Right renal pelvis (tissue), 4 donors: ENCODE data around the gene EXOC4. TPM values are rescaled to one million over a fixed set of nuclear protein-coding genes. Genes with fewer than 3 reads are reported as not detected.
"Not testable (repeated sequence)": the region's sequence is repeated elsewhere in the genome, so short reads cannot be mapped to it uniquely, and the experiment has no call there.

Source experiments
- DNase-seq, 4 donors: peaks; one replicate each; pipeline ENCODE4 v3.0.0-alpha.2; 2013; ENCODE audit warnings: low read depth in 4 of 4, low spot score in 3 of 4, missing footprints in 1 of 4
- polyA plus RNA-seq, 4 donors: library from polyadenylated mRNA; unstranded; fragments of 120-200 nt; gene quantifications; one replicate each; pipeline ENCODE4 v1.2.1, GENCODE V29; 2013; ENCODE audit not compliant: insufficient read length in 4 of 4

The EXOC4 gene
- polyA plus RNA-seq, 4 donors: 66.9 to 71.9 (median 69.9) TPM

DNA sequence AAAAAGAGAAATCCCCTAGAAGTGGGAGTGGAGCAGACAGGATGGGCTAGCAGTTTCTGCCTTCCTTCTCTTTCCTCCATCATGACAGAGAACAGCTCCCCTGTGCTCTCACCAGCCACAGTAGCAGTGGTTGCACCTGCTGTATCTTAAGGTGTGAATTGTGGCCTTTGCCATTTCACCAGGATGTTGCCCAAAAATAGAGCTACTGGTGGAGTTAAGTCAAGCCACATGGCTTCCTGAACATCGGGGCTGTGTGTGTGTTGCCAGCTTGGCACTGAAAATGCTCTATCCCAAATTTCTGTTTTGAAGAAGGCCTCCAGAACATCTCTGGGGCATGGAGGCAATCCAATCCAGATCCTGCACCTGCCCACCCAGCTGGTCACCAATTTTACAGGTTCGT is 348.7 kb downstream of the EXOC4 start:
- DNase-seq: no peak

DNA sequence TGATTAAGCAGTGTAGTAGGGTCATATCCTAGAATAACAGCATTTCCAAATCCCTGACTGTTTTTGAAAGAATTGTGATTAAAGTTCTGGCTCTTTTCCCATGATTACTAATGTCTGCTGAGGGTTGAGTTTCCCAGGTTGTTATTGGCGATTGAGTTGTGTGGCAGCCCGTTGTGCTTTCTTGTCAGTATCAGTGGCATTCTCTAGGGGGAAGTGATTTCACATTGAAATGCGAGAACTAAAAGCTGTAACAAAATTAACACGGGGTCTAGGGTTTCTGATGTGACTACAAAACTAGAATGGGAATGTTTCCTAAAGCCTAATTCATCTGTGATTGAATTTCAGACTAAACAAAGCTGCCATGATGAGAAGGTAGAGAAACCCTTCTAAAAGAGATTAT is 349.4 kb downstream of the EXOC4 start:
- DNase-seq: peak in 1 of 4 donors; percentile 16

DNA sequence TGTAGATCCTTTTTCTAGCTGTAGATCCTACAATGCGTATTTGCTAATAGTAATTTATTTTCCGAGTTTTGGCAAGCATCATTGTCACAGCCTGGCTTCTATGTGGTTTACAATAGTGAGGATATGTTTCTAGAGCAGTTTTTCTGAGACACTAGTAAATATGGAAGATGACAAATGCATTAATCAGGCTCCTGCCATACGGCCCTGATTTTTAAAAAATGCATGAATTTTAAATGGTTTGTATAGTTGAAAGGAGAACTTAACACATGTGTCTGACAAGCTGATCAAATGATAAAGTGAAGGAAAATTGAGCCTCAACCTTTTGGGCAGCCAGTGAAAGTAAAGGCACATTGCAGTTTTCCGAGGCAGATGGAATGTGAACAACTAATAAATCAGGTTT is 354.1 kb downstream of the EXOC4 start:
- DNase-seq: no peak

DNA sequence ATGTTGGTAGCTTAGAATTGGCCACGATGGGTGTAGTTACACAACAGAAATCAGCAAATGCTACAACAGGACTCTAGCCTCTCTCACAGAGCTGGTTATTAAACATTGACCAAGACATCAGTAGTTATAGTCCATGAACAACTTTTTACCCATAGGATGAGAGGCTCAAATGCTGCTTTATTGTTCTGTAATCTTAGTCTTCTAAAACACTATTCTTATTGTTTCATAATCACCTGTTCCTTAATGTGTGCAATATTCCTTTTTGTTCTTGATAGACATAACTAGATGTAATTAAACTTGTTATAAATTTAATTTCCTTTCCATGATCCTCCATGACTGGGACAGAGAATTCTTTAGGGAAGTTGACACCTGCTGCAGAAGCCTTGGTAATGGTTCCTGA is 356.9 kb downstream of the EXOC4 start:
- no peak for DNase-seq

DNA sequence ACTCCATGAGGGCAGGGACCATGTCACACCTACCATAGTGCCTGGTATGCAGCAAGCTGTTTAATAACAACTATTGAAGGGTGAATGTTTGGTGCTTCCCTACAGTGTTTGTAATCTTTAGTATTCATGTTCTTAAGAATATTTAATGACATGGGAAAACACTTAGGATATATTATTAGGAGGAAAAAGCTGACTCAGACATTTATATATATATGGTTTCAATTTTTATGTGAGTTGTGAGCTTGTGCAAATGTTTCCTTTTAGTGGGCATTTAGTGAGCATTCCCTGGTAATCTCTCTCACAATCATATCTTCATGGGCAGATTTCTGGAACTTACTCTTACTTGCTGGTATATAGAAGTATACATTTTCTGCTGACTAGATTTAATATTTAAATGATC is 359.1 kb downstream of the EXOC4 start:
- no peak for DNase-seq

DNA sequence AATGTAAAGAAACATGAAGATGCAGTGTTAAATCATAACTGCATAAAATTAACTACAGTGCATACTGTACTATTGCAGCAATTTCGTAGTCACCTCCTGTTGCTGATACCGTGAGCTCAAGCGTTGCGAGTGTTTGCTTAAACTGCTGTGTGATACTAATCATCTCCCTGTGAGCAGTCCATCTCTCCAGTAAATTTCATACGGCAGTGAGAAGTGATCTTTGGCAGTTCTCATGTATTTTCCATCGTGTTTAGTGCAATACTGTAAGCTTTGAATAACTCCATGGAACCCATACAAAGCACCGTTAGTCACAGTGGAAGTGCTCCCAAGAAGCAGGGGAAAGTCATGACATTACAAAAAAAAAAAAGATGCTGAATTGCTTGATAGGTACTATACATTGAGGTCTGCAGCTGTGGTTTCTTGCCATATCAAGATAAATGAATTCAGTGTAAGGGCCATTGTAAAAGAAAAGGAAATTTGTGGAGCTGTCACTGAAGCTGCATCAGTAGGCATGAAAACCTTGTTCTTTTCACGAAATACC is 360.4 kb downstream of the EXOC4 start:
- DNase-seq: no peak

DNA sequence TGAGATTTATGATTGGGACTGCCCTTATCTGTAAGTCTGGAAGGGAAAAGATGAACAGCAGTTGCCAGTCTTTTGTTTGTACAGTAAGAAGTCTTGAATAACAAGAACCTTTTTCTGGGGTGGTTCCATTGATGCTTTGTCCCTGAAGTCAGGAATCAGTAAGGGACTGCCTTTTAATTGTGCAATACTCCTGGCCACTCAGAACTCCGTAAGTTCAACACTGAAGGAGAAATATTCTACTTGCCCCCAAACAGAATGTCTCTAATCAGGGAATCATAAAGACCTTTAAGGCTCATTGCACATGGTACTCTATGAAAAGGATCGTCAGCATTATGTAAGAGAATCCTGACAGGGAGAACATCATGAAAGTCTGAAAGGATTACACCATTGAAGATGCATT is 361.4 kb downstream of the EXOC4 start:
- DNase-seq: no peak

DNA sequence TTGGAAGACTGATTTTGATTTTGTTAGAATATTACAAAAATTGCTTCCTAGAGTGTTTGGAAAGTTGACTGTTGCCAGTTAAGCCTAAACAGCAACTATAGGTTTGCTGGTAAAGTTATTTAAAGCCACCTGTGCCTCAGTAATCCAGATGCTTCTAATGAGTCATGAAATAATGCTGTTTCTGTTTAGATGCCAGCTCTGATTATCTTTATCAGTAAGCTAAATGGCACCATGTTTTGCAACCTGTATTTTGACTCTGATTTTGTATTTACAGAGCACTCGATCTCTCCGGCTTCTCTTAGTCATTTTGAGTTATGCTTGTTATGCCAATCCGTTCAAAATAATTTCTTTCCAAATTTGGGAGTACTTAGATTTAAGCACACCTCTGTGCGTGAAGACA is 366.1 kb downstream of the EXOC4 start:
- DNase-seq: no peak

DNA sequence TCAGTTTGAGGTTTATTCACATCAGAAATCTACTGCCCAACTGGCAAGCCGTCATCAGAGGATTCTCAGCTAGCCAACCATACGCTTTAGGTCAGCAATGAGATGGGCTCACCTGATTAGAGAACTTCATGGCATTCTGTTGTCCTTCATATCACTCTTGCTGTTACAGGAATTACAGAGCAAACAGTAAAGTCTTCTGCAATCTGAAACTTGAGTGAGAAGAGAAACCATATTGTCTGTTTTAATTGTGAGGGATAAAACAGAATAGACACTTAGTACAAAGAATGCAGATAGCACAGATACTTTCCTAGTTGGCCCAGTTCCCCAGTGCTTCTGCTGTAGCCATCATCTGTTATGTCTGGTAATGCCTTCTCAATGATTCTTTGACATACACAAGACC is 366.6 kb downstream of the EXOC4 start:
- no peak for DNase-seq

DNA sequence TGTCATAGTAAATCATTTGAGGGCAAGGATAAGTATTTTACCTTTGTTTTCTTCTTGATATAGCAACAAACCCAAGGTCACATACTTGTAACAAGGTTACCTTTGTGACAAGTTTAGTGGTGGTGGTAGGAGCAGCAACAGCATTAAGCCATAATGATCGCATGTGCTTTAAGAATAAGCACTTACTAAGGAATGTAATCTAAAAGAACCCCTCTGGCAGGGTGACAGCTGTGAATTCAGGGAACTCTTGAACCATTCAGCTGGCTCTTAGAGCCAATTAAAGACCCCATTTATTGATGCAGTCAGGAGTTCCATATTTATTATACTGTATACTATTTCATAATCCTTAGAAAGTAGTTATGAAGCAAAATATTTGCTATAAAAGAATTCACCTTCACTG is 370.8 kb downstream of the EXOC4 start:
- no peak for DNase-seq

DNA sequence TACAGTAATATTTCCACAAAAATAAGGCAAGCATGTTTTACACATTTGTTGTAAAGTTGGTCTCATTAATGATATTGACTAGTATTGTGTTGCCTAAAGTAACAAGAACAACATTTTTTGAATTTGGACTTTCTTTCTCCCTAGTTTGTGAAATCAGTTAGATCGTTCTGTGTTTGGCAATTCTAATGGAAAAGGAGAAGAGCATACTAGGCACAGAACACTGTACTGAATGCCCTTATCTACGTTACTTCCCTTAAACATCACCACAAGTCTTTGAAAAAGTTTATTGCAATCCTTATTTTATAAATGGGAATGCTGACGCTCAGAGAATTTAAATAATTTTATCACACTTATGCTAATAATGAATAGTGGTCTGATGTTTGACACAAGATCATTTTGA is 372.2 kb downstream of the EXOC4 start:
- no peak for DNase-seq

DNA sequence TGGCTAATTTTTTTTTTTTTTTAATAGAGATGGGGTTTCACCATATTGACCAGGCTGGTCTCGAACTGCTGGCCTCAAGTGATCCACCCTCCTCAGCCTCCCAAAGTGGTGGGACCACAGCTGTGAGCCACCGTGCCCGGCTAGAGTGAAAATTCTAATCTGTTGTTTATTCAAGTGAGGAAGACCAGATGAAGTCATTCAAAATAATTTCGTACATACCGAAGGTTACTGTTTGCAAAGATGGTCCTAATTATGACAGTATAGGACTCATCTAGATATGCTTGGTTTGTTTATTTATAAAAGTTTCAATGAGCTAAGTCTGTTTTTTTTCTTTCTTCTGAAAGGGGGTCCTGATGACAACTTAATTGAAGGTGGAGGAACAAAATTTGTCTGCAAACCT is 376.8 kb downstream of the EXOC4 start:
- DNase-seq: no peak

DNA sequence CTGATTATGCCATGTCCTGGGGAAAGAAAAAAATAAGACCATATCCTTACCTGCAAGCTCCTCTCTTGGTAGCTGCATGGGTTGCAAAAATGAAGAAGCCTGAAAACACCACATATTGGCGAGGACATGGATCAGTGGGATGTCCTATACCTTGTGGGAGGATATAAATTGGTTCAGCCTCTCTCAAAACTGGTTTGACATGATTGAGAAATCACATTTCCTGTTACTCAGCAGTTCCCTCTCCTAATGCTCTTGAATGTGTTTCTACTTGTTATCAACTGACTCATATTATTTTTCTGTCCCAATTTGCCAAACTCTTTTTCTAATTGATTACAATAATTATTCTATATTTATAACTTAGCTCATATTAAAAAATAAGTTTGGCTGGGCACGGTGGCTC is 380.2 kb downstream of the EXOC4 start:
- no peak for DNase-seq

DNA sequence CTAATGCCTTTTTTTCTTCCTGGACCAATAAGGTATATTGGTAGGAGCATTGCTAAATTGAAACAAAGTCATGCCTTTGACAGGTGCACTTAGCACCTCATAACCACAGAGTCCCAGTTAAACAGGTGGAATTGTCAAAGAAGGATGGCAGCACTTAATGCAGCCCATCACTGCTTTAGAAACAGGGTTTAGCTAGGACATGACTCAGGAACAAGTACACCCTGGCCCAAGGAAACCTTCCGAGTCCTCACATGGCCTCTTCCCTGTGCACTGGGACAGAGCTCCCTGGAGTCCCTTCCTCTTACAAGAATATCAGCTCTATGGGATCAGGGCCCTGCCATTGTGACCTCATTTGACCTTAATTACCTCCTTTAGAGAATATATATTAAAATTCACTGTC is 382.7 kb downstream of the EXOC4 start:
- DNase-seq: no peak

DNA sequence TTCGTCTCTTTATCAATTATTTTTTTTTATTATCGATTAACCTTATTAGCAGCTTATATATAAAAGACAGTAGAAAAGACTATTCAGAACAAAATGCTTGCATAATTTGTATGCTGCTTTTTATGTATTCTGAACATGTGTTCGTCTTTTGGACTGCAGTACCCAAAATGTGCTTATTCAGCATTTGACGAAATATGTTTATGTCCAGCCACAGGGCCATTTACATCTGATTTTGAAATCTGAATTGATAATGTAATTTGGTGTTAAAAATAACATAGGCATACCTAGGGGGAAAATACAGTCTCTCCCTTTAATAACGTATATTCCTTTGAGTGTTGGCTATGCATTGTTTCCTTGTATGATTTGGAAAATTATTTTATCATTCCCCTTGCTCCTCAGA is 386.0 kb downstream of the EXOC4 start:
- no peak for DNase-seq

DNA sequence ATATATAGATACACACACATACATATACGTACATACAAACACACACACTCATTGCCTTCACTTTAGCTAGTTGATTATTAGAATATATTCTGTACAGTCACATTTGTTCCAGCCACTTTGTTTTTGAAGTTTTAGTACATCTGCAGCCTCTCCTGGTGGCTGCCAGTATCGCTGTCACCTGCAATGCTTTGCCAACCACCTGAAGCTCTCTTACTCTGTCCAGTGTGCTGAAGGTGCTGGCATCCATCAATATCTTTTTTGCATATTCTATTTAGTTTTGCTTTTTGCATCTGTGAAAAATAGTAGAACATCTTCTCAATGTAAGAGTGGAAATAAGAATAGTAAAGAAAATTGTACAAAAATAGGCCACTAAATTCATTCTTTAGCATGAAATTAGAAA is 388.6 kb downstream of the EXOC4 start:
- no peak for DNase-seq

DNA sequence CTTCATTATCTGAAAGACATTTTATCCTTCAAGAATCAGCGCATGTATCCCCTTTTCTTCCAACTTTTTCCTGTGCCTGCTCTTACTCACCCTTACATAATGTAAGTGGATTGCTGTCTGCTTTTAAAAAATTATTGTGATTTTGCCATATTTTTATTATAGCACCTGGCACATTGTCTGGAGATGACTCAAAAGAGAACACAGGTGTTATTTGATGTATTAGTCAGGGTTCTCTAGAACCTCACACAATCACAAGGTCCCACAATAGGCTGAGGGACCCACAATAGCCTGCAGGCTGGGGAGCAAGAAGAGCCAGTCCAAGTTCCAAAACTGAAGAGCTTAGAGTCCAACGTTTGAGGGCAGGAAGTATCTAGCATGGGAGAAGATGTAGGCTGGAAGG is 390.0 kb downstream of the EXOC4 start:
- no peak for DNase-seq

DNA sequence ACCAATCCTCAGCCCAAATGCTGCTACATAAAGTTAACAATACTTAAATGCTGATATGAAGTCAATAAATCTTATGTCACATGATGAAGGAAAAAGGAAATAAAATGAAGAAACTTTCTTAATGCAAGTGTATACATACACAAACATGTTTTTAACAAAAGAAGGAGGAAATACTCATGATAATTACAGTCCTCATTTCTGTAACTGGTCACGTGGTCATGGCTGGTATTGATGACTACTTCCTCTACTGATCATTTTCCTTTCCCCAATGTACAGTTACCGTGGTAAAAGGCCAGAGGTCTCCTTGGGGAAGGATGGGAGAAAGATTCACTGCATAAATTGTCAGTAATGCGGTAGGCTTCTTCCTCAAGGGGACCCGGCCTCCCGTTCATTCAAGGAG is 390.8 kb downstream of the EXOC4 start:
- DNase-seq: not testable (repeated sequence)

DNA sequence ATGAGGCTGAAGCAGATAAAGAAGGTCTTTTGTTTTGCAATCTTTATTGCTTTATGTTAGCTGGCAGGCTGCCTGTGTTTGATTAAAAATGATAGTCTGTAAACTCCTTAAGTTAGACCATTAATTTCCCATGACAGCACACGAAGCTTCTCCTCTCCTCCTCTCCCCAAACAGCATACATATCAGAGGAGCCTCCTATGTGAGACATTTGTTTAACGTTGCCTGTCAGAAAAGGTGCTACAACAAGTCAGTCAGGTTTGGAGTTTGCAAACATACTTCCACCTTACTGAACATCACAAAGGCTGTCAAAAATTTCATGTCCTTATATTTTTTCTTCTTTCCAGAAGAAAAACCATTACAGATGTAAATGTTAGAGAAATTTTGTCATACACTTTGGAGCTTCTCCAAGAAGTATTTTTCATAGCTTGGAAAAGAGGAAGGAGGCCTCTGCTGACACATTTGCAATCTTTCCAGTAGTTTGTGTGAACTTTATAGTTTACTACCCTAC is 393.1 kb downstream of the EXOC4 start:
- no peak for DNase-seq

DNA sequence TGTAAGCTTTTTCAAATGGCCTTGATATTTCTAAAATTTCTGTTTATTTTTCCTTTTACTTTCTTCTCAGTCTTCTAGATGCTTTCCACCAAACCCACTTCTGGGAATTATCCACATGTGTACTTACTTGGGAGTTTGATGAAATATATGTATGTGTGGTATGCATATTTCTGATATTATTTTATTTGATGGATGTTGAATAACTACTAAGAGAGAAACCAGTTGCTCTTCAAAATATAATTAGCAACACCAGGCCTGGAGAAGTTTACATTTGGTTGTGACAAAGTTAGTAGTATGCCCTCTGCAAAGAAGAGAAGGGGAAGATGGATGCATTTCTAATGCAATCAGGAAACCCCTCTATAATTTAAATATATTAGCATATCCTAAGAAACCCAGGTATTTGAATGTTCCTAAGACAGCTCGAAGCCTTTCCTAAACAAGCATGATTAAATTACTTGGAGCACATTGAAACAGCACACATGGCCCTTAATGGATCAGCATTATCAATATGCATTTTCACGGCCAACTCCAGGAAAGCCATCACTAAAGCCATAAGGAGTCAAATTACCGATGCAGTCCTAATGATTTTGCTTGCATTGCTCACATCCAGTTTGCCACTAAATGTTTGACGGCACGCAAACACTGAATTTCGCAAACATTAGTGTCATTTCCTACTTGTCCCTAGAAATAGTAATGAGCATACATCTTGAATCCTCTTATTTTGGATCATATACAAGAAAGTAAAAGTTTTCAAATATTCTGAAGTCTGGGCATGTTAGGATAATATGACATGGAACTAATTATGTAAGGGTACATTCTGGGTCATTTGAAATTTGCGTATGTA is 393.8 kb downstream of the EXOC4 start:
- no peak for DNase-seq

DNA sequence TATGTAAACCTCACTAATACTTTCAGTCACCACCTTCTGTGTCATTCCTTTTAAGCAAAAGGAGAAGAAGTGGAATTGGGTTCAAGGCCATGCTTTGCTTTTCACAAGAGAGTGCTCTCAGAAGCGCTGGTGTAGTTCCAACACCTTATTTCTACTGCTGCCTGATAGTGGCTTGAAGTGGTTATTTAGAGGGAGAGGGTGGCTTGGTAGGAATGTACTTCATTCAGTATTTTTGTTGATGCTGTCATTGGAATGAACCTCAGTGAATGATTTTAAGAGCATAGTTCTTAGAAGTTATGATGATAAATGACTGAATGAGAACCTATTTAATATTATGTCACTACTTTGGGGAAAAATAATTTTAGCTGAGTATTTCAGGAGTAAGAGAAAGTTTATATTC is 396.7 kb downstream of the EXOC4 start:
- no peak for DNase-seq

DNA sequence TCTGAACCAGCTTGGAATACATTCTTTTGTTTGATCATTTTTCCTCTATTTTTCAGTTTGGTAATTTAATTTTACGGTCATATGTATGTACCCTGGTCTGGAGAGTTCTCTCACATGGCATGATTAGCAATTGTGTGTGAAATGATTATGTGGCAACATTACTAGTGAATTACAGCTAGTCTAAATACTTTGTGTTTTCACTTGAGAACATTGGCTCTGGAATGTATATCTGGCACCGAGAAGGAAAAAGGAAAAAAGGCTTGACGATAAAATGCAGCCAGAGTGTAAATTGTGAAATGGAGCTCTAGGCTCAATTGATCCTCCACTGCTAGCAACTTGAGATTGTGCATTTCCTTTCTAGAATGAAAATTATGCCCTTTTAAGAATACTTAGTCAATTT is 397.2 kb downstream of the EXOC4 start:
- DNase-seq: no peak
